Measurements from ENCODE around the gene SMAD7. TPM values are rescaled to one million over a fixed set of nuclear protein-coding genes. Genes with fewer than 3 reads are reported as not detected.

SMAD7 gene
- total RNA-seq, 1 donor from 2014 or later = 24.3 TPM

DNA sequence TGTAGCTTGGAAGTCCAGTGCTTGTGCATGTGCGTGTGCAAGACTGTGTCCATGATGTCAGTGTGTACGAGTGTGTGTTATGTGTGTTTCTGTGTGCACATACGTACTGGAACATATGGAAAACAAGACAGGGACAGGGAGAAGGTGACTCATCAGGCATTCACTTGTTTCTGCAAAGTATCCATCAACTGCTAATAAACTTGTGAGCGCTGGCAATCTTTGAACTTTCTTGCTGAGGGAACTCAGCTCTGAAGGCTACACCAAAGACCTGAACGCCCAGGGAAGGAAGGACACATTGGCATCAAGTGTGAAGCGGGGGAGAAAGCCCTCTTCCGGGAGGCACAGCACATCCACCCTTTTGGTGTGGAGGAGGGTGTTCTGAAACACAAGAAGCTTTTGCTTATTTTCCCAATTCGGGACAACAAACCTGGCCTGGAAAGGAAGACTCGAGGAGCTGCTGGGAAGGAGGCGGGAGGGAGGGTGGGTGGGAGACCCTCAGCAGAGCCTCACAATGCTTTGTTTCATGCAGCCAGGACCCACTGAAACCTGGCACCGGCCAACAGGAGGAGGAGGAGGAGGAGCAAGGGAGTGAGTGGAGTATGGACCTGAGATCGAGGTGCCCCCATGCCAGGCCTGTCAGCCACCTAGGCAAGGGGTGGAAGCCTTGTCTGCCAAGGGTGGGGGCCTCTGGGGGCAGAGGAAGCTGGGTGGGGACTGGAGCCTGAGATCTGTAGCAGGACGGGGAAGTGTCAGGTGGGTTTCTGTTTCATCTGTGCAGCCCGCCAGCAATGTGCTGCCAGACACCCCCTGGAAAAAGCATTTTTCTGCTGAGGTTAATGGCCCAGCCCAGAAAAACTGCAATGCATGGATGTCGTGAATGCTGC is 26.8 kb downstream of the SMAD7 start:
- no peak for DNase-seq (ENCODE audit: low spot score, unreplicated experiment)
- H3K36me3 Mint-ChIP-seq (ENCODE audit: insufficient read depth) = peaks cover 22% of the 10 kb centered on the region
- H3K9me3 Mint-ChIP-seq (ENCODE audit: low read depth) = no peaks in the 10 kb centered on the region
- H3K4me3 Mint-ChIP-seq (ENCODE audit: low read depth) = no peak overlapping the region
- peak overlapping the region; percentile 70 for H3K27ac Mint-ChIP-seq
- H3K4me1 Mint-ChIP-seq (ENCODE audit: low read depth) = peaks cover 55% of the 10 kb centered on the region
- TF ChIP-seq, protein P1, sequence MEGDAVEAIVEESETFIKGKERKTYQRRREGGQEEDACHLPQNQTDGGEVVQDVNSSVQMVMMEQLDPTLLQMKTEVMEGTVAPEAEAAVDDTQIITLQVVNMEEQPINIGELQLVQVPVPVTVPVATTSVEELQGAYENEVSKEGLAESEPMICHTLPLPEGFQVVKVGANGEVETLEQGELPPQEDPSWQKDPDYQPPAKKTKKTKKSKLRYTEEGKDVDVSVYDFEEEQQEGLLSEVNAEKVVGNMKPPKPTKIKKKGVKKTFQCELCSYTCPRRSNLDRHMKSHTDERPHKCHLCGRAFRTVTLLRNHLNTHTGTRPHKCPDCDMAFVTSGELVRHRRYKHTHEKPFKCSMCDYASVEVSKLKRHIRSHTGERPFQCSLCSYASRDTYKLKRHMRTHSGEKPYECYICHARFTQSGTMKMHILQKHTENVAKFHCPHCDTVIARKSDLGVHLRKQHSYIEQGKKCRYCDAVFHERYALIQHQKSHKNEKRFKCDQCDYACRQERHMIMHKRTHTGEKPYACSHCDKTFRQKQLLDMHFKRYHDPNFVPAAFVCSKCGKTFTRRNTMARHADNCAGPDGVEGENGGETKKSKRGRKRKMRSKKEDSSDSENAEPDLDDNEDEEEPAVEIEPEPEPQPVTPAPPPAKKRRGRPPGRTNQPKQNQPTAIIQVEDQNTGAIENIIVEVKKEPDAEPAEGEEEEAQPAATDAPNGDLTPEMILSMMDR (IDR thresholded peaks at IDR 0.05; ENCODE audit: unreplicated experiment) = no peak
- H3K27me3 Mint-ChIP-seq = no peaks in the 10 kb centered on the region

DNA sequence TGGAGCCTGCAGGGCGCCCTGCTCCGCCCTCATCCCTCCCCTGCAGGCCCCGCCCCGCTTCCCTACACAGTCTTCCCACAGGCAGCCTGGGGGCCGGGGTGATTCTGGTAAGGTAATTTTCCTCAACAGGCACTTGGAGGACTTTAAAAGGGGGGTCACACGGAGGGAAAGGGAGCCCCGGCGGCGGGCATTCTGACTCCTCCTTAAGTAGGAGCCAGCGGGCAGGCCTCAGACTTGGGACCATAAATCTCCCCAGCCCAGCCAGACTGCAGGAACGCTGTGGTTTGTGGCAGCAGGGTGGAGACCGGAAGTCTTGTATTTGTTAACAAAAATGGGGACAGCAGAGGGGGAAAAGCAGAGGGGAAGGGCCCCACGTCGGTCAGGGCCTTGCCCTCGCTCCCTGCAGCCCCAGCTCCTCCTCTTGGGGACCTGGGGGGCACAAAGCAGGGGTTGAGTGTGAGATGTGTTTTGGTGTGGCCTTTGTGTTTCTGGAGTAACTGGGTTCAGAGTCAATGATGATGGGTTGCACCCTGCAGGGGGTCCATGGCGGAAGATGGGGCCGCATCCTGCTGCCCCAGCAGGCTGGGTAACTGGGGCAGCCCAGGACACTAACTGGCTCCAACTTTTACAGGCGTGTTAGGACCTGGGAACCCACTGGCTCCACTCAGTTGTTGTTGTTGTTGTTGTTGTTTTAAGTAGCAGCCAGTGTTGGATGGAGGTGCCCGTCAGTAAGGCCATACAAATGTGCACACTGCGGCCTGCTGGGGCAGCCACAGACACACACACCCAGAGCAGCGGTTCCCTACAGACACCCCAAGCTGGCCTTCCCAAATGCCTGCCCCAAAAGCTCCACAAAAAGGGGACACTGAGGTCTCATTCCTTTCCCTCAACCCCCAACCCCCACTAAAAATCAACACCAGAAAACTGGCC is 27.7 kb downstream of the SMAD7 start:
- peaks cover 22% of the 10 kb centered on the region for H3K36me3 Mint-ChIP-seq (ENCODE audit: insufficient read depth)
- H3K9me3 Mint-ChIP-seq (ENCODE audit: low read depth) = no peaks in the 10 kb centered on the region
- no peaks in the 10 kb centered on the region for H3K27me3 Mint-ChIP-seq
- DNase-seq (ENCODE audit: low spot score, unreplicated experiment) = no peak
- peaks cover 47% of the 10 kb centered on the region for H3K4me1 Mint-ChIP-seq (ENCODE audit: low read depth)
- H3K4me3 Mint-ChIP-seq (ENCODE audit: low read depth) = no peak overlapping the region
- TF ChIP-seq, protein P1 (IDR thresholded peaks at IDR 0.05; ENCODE audit: unreplicated experiment) = no peak
- H3K27ac Mint-ChIP-seq = no peak overlapping the region

DNA sequence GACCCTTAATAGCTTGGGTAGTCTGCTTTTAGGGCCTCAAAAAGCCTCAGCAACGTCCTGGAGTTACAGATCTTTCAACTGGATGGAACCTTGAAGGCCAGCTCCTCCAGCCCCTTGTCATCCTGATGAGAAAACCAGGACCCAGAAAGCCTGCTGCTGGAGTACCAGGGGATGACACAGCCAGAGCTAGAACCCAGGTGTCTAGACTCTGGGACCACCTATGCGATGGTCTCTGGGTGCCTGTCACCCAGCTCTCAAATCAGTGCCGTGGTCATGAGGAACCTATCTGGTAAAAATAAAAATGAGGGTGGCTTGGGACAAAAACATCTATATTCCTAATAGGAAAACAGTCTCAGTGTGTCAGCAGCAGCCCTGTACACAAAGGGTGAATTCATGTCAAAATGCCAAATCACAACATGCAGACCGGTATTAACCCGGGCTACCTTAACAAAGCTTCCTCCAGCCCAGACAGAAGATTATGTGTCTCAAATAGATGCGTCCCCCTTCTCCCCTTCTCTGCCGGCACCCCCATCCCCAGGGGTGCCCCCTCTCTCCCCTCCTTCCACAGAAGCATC is 28.5 kb downstream of the SMAD7 start:
- Mint-ChIP-seq H3K27ac (no peak overlapping the region), H3K4me3 (ENCODE audit: low read depth) (no peak overlapping the region), H3K9me3 (ENCODE audit: low read depth) (no peaks in the 10 kb centered on the region)

DNA sequence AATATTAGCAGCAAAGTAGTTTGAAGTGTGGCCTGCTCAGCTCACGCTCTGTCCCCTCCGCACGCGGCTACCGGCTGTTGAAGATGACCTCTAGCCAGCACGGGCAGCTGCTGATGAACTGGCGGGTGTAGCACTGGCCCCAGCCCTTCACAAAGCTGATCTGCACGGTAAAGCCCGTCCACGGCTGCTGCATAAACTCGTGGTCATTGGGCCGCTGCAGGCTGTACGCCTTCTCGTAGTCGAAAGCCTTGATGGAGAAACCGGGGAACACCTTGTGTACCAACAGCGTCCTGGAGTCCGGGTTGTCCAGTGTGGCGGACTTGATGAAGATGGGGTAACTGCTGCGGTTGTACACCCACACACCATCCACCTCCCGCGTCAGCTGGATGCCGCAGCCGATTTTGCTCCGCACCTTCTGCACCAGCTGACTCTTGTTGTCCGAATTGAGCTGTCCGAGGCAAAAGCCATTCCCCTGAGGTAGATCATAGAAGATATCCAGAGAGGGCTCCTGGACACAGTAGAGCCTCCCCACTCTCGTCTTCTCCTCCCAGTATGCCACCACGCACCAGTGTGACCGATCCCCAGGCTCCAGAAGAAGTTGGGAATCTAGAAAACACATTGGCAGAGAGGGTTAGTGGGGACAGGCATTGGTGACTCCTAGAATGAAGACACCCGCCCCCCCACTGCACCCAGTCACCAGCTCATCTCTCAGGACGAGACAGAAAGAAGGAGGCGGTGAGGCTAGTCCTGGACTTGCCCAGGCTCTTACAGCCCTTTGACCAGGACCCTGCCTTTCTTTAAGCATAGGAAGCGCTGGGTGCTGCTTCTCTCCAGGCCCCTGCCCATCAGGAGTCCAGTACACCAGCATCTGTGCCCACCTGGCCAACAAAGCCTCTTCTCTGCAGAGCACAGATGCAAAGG is 29.2 kb downstream of the SMAD7 start:
- Mint-ChIP-seq H3K27ac (no peak overlapping the region), H3K4me1 (ENCODE audit: low read depth) (peaks cover 39% of the 10 kb centered on the region), H3K4me3 (ENCODE audit: low read depth) (no peak overlapping the region), H3K27me3 (no peaks in the 10 kb centered on the region), H3K36me3 (ENCODE audit: insufficient read depth) (peaks cover 20% of the 10 kb centered on the region), H3K9me3 (ENCODE audit: low read depth) (no peaks in the 10 kb centered on the region)
- DNase-seq (ENCODE audit: low spot score, unreplicated experiment) = no peak
- TF ChIP-seq, protein P1 (IDR thresholded peaks at IDR 0.05; ENCODE audit: unreplicated experiment) = no peak

More for the DNA sequence above, 28.5 kb downstream of the SMAD7 start:
- Mint-ChIP-seq H3K4me1 (ENCODE audit: low read depth) (peaks cover 40% of the 10 kb centered on the region), H3K27me3 (no peaks in the 10 kb centered on the region), H3K36me3 (ENCODE audit: insufficient read depth) (peaks cover 22% of the 10 kb centered on the region)
- TF ChIP-seq, protein P1 (IDR thresholded peaks at IDR 0.05; ENCODE audit: unreplicated experiment) = no peak
- no peak for DNase-seq (ENCODE audit: low spot score, unreplicated experiment)
